ENCODE results near the gene BANK1. TPM values are rescaled to one million over a fixed set of nuclear protein-coding genes. Genes with fewer than 3 reads are reported as not detected.

The BANK1 gene
- total and polyA plus RNA-seq, 2 of the 8 experiments (the other 6 are each of a cell fraction or from before 2014, with no cell fraction given), result 0.59 to 0.93 TPM

- no peak overlapping the region for H2BK20ac ChIP-seq (ENCODE audit: low read length)
- CTCF ChIA-PET (ENCODE audit: partially characterized antibody), result no interaction called here
- WGBS, 2 experiments (ENCODE audit: extremely low coverage in 1 of 2, insufficient coverage in 1 of 2, insufficient read length in 1 of 2, insufficient replicate concordance in 2 of 2, low coverage in 1 of 2, low lambda C conversion rate in 2 of 2, missing lambda C conversion rate in 1 of 2), result 98% methylated on average over 3 of the region's 3 CpGs; no CpG with 5 or more reads in 1 of the 2 experiments
- H2AK5ac ChIP-seq (ENCODE audit: low read depth, low read length), result no peak overlapping the region
- no peak overlapping the region for H3K27ac ChIP-seq (ENCODE audit: low read depth, low read length)
- no peaks in the 10 kb centered on the region for H3K27me3 ChIP-seq (replicated peaks in 1 of 4; ENCODE audit: control insufficient read depth in 3 of 4, extremely low read depth in 1 of 4, insufficient read depth in 3 of 4, low read length in 3 of 4)
- no peak overlapping the region for H3K14ac ChIP-seq (ENCODE audit: insufficient read length)
- no peak overlapping the region for H3K9ac ChIP-seq (replicated peaks in 1 of 4; ENCODE audit: extremely low read depth in 1 of 4, low read depth in 3 of 4, low read length in 3 of 4)
- no peak overlapping the region for H2BK15ac ChIP-seq (ENCODE audit: low read length)
- no peak overlapping the region for H2BK120ac ChIP-seq (replicated peaks; ENCODE audit: low read depth, low read length)
- H4K8ac ChIP-seq (ENCODE audit: extremely low read depth, insufficient read depth, low read length), result no peak overlapping the region
- no peak overlapping the region for H2AFZ ChIP-seq (ENCODE audit: low read length)
- no peak overlapping the region for H3K56ac ChIP-seq (replicated peaks; ENCODE audit: insufficient read length, low read depth, low read length)
- no peaks in the 10 kb centered on the region for H3K79me1 ChIP-seq (ENCODE audit: low read depth, low read length)
- no peak overlapping the region for H3K4me2 ChIP-seq (ENCODE audit: insufficient read depth in 1 of 2, low read depth in 2 of 2, low read length in 2 of 2)
- no peak overlapping the region for H2BK12ac ChIP-seq (ENCODE audit: low read depth, low read length)
- no peak for DNase-seq (ENCODE audit: low read depth in 1 of 2, low spot score in 2 of 2)
- no peak overlapping the region for H3K18ac ChIP-seq (ENCODE audit: extremely low read depth, low read length)
- no peaks in the 10 kb centered on the region for H4K20me1 ChIP-seq (replicated peaks in 1 of 2; ENCODE audit: control insufficient read depth in 1 of 2, insufficient read depth in 2 of 2, low read length in 2 of 2)
- no peaks in the 10 kb centered on the region for H3K36me3 ChIP-seq (ENCODE audit: control insufficient read depth in 2 of 4, insufficient read depth in 4 of 4, low read length in 3 of 4)
- H4K91ac ChIP-seq (replicated peaks; ENCODE audit: insufficient read length, low read length), result no peak overlapping the region
- H3K4me1 ChIP-seq (replicated peaks in 1 of 4; ENCODE audit: control insufficient read depth in 3 of 4, insufficient read depth in 4 of 4, low read length in 3 of 4), result peaks cover 0 to 10% (median 5%) of the 10 kb centered on the region in 4 experiments; a peak in 5 of 7 replicates
- no peak overlapping the region for H4K5ac ChIP-seq (ENCODE audit: insufficient read length, low read depth, low read length)
- no peak overlapping the region for H2BK5ac ChIP-seq (ENCODE audit: low read depth, low read length)
- no peaks in the 10 kb centered on the region for H3K23me2 ChIP-seq (ENCODE audit: low read depth, low read length)
- FAIRE-seq, result no peak
- H3K4ac ChIP-seq (replicated peaks; ENCODE audit: insufficient read length, low read depth, low read length), result no peak overlapping the region
- POLR2A ChIA-PET (ENCODE audit: partially characterized antibody), result no interaction called here
- H3K79me2 ChIP-seq (ENCODE audit: control insufficient read depth in 1 of 2, insufficient read depth in 2 of 2, low read length in 2 of 2), result no peaks in the 10 kb centered on the region
- H3K23ac ChIP-seq (ENCODE audit: insufficient read length), result no peak overlapping the region
- no peaks in the 10 kb centered on the region for H3K9me3 ChIP-seq (ENCODE audit: insufficient read depth in 2 of 2, low read depth in 1 of 2, low read length in 1 of 2)
- H3K4me3 ChIP-seq (ENCODE audit: extremely low read depth in 1 of 4, insufficient read depth in 2 of 4, low read depth in 3 of 4, low read length in 4 of 4), result no peak overlapping the region
- TF ChIP-seq SRF (IDR thresholded peaks at IDR 0.05; ENCODE audit: low read depth, low read length) (no peak), TEAD4 (IDR thresholded peaks at IDR 0.05; ENCODE audit: low read depth, low read length) (no peak), JUN (IDR thresholded peaks at IDR 0.05; ENCODE audit: low read depth, low read length) (no peak), MAX (IDR thresholded peaks at IDR 0.05) (no peak), HDAC2 (IDR thresholded peaks at IDR 0.05; ENCODE audit: borderline replicate concordance in 1 of 2, low read depth in 2 of 2, low read length in 2 of 2) (no peak), RAD21 (IDR thresholded peaks at IDR 0.05 in 1 of 2, conservative IDR thresholded peaks at IDR 0.05 in 1 of 2; ENCODE audit: low read depth in 2 of 2, low read length in 2 of 2) (no peak)
- TF ChIP-seq, protein P1, sequence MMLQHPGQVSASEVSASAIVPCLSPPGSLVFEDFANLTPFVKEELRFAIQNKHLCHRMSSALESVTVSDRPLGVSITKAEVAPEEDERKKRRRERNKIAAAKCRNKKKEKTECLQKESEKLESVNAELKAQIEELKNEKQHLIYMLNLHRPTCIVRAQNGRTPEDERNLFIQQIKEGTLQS (IDR thresholded peaks at IDR 0.05; ENCODE audit: insufficient read depth, low read depth, low read length), result no peak
These were observed 168.0 kb downstream of the BANK1 start for GRCh38 chr4:101958547-101958946.
